Mucosa of descending colon (tissue), 3 donors: ENCODE measurements around the gene PRKCE. TPM values are rescaled to one million over a fixed set of nuclear protein-coding genes. Genes with fewer than 3 reads are reported as not detected.

ENCODE experiments used
- ATAC-seq: fragments of 200-7000 bp; cut with Tn5 transposase; one replicate; pipeline ENCODE4 v1.9.1; 2020; ENCODE audit warnings: mild to moderate bottlenecking, moderate library complexity
- DNase-seq, 3 donors: peaks; one replicate each; pipeline ENCODE4 v3.0.0-alpha.2; 2020
- H3K36me3 ChIP-seq: fragments of 200-600 bp; one replicate; pipeline ENCODE4 v1.8.0; 2021; ENCODE audit warnings: low read depth, mild to moderate bottlenecking
- H3K4me1 ChIP-seq: fragments of 200-600 bp; one replicate; pipeline ENCODE4 v1.8.0; 2021; ENCODE audit warnings: low read depth, mild to moderate bottlenecking
- H3K4me3 ChIP-seq: fragments of 200-600 bp; one replicate; pipeline ENCODE4 v1.8.0; 2021; ENCODE audit warnings: mild to moderate bottlenecking
- H3K9me3 ChIP-seq: fragments of 200-600 bp; one replicate; pipeline ENCODE4 v1.8.0; 2021; ENCODE audit warnings: mild to moderate bottlenecking
- intact Hi-C, 2 donors: fragments of 100-400 bp; cut with DNase I in 1 of 2; cut with micrococcal nuclease in 1 of 2; formaldehyde crosslinking; loops; one replicate each; pipeline versions ENCODE4 v1.11.0 to v1.11.1; 2022; cut with DNase I, micrococcal nuclease
- total RNA-seq, 3 donors: library from RNA; stranded (reverse); fragmentation: NEBNext Ultra II Directional in 2 of 3; extraction: Animal tissue kit (Norgen Biotek cat#: 25700) in 2 of 3; gene quantifications; one replicate each; pipeline versions ENCODE4 v1.2.1 to v1.2.4, GENCODE V29; 2021 to 2023
- TF ChIP-seq, protein P1 (sequence below): fragments of 200-600 bp; IDR thresholded peaks from one replicate; pipeline ENCODE4 v1.8.0; 2022; ENCODE audit warnings: antibody characterized with exemption, mild to moderate bottlenecking
- donor health status: DM: no; HTN: no; CAD: no; lungs with moderate emphysema.
- donor health status: DM: no; HTN: no; CAD: no.
- donor health status: DM: no; HTN: yes; CAD: no.

The PRKCE gene
- total RNA-seq, 3 donors from 2014 or later: 24.5 to 52.0 (median 32.7) TPM

DNA sequence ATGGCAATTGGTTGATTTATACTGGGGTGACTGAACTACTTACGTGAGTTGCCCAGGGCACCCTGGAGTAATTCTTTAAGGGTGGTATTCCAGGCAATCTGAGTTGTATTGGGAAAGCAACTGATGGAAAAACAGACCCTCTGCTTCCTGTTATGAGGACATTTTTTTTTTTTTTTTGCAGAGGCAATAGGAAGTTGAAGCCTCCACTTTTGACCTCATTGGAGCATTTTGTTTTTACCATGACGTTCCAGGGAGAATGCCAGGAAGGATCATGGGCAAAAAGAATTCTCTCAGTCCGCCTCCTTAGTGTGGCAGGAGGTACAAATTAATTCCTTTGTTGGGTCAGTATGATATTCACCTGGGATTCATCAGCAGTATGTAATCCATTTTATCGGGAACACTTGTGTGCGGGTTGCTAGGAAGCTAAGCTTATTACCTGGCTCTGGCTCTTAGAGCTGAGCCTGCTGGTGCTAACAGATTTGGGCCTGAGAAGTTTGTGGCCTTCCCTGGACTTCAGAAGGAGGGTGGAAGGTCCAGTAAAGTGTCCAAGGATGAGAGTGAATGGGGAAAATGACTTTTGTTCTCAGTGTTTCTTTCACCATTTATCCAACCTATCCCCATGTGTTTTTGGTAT lies 372.8 kb downstream of the PRKCE start:
- TF ChIP-seq, protein P1, sequence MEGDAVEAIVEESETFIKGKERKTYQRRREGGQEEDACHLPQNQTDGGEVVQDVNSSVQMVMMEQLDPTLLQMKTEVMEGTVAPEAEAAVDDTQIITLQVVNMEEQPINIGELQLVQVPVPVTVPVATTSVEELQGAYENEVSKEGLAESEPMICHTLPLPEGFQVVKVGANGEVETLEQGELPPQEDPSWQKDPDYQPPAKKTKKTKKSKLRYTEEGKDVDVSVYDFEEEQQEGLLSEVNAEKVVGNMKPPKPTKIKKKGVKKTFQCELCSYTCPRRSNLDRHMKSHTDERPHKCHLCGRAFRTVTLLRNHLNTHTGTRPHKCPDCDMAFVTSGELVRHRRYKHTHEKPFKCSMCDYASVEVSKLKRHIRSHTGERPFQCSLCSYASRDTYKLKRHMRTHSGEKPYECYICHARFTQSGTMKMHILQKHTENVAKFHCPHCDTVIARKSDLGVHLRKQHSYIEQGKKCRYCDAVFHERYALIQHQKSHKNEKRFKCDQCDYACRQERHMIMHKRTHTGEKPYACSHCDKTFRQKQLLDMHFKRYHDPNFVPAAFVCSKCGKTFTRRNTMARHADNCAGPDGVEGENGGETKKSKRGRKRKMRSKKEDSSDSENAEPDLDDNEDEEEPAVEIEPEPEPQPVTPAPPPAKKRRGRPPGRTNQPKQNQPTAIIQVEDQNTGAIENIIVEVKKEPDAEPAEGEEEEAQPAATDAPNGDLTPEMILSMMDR: no peak
- Histone ChIP-seq H3K9me3 (no peaks in the 10 kb centered on the region), H3K36me3 (no peaks in the 10 kb centered on the region), H3K4me3 (no peak overlapping the region), H3K4me1 (no peaks in the 10 kb centered on the region)
- ATAC-seq (no peak), DNase-seq (no peak)
- intact Hi-C loops: no loop called here

DNA sequence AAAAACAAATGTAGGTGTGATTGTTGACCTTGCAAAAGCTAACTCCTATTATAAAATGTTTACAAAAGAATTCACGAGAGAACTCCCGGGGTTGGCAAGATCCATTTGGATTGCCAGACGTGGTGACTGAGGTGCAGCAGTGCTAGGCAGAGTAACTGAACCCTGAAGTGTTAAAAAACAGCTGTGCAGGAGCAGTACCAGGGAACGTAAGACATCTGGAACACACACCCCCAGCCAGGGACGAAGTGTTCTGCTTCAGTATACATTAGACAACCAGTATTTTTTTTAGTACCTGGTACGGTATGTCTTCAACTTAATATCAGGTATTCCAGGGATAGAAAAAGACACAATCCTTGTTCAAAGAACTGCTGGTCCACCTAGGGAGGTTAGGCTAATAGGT lies 373.6 kb downstream of the PRKCE start:
- Histone ChIP-seq H3K9me3 (no peaks in the 10 kb centered on the region), H3K36me3 (no peaks in the 10 kb centered on the region), H3K4me3 (no peak overlapping the region), H3K4me1 (no peaks in the 10 kb centered on the region)
- DNase-seq (no peak), ATAC-seq (no peak)
- TF ChIP-seq, protein P1: no peak
- intact Hi-C loops: no loop called here

DNA sequence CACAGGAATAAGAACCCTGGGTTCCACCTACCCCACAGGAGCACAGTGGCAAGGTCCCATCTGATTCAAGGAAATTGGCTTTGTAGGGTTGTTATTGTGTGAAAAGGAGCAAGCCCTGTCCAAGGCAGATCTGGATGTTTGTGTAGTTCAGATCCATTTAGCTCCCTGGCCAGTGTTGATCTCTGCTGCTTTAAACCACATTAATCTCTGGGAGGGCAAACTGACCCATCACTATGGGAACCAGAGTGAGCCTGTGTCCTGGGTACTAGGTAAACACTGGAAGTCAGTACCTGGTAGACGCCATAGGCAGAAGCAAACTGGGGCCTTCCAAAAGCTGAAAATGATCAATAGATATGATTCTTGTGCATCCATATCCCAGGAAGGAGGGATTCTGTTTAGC lies 374.2 kb downstream of the PRKCE start:
- intact Hi-C loops: no loop called here
- DNase-seq (no peak), ATAC-seq (no peak)
- Histone ChIP-seq H3K36me3 (no peaks in the 10 kb centered on the region), H3K4me3 (no peak overlapping the region), H3K4me1 (no peaks in the 10 kb centered on the region), H3K9me3 (no peaks in the 10 kb centered on the region)
- TF ChIP-seq, protein P1: no peak

DNA sequence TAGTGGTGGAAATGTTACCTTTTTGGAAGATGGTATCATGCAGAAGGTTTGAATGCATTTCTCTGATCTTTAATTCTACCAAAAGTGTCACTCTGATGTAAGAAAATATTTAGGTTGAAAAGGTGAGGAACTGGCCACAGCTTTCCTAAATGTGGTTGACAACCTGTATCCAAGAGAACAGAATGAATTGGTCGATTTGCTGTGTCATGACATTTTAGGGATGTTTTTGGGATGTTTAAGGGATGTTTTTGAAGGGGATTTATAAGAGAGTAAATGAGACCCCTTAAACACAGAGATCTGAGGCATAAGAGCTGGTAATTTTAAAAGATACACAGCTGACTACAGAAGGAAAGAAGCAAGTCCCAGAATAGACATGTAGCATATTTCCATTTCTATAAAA lies 375.0 kb downstream of the PRKCE start:
- Histone ChIP-seq H3K9me3 (no peaks in the 10 kb centered on the region), H3K4me1 (no peaks in the 10 kb centered on the region), H3K36me3 (no peaks in the 10 kb centered on the region), H3K4me3 (no peak overlapping the region)
- intact Hi-C loops: no loop called here
- DNase-seq (no peak), ATAC-seq (no peak)
- TF ChIP-seq, protein P1: no peak

DNA sequence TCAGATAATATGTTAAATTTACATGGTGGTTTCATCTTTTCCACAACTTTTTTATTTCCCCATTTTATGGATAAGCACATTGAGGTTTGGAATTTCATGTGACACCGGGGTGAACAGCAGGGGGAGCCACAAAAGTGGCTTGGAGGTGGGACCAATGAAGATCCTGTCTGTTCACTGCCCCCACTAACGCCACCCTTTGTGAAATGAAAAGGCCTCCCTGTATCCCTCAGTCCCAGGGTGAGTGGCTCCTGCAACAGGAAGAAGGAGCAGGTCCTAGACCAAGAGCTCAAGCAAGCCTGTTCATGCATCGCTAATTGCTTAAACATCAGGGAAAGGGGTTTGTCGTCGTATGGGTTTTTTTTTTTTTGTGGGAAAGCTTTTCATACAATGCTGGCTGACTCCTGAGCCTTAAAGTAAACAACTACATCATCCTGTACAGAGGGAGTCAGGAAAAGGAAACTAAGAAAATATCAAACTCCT lies 377.9 kb downstream of the PRKCE start:
- no peaks in the 10 kb centered on the region for H3K4me1 ChIP-seq
- ATAC-seq (no peak), DNase-seq (no peak)
- H3K9me3 ChIP-seq: no peaks in the 10 kb centered on the region
- no peaks in the 10 kb centered on the region for H3K36me3 ChIP-seq
- H3K4me3 ChIP-seq: no peak overlapping the region
- TF ChIP-seq, protein P1: no peak
- intact Hi-C loops: no loop called here

DNA sequence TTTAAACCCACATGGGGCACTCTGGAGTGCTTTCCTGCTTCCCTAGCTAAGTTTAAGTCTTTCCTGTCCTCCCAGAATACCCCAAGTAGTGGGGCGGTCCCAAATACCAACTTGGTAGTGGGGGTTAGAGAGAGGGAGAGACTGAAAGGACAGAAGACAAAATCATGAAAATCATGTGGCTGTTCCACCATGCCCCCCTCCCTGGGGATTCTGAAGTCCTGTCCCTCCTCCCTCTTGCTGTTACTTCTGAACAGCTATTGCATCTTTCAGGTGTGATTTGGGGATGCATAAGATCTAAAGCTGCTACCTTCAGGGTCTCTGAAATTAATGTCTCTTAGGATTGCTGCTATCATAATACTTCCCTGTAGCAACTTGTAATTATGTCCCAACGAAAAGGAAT lies 378.9 kb downstream of the PRKCE start:
- TF ChIP-seq, protein P1: no peak
- Histone ChIP-seq H3K4me3 (no peak overlapping the region), H3K4me1 (no peaks in the 10 kb centered on the region), H3K9me3 (no peaks in the 10 kb centered on the region), H3K36me3 (no peaks in the 10 kb centered on the region)
- DNase-seq (no peak), ATAC-seq (no peak)
- intact Hi-C loops: no loop called here
